A172 (cell line): ENCODE results near the gene TXNDC11. TPM values are rescaled to one million over a fixed set of nuclear protein-coding genes. Genes with fewer than 3 reads are reported as not detected.

Experiments
- DNase-seq: peaks from one replicate; pipeline ENCODE4 v3.0.0-alpha.2; 2015; ENCODE audit warnings: low spot score
- total RNA-seq: library from RNA; depleted of rRNA; stranded (reverse); fragments of >200 nt; shearing (Covaris generic); gene quantifications from 2 replicates; pipeline ENCODE4 v1.2.3, GENCODE V29; 2014

Gene TXNDC11
- total RNA-seq, 1 experiment from 2014 or later, result 33.8 TPM

- no peak for DNase-seq
Observed at GRCh38 chr16:11750056-11750455, 7.4 kb upstream of the TXNDC11 start.

GRCh38 chr16:11748404-11749254 lies 6.0 kb upstream of the TXNDC11 start:
- no peak for DNase-seq

GRCh38 chr16:11747949-11748403 lies 5.3 kb upstream of the TXNDC11 start:
- no peak for DNase-seq

- DNase-seq, result no peak
Observed at GRCh38 chr16:11744075-11744470, 1.4 kb upstream of the TXNDC11 start.

- DNase-seq, result peak; percentile 34
Observed at GRCh38 chr16:11743308-11744074, 834 bp upstream of the TXNDC11 start.

GRCh38 chr16:11742093-11742535 lies 543 bp downstream of the TXNDC11 start:
- DNase-seq, result no peak

GRCh38 chr16:11740567-11740966 lies 2.1 kb downstream of the TXNDC11 start:
- no peak for DNase-seq

GRCh38 chr16:11738742-11739544 lies 3.7 kb downstream of the TXNDC11 start:
- DNase-seq, result no peak

- no peak for DNase-seq
Observed at GRCh38 chr16:11737713-11738112, 4.9 kb downstream of the TXNDC11 start.

GRCh38 chr16:11736903-11737302 lies 5.8 kb downstream of the TXNDC11 start:
- DNase-seq, result no peak

GRCh38 chr16:11735787-11736186 lies 6.9 kb downstream of the TXNDC11 start:
- no peak for DNase-seq

- no peak for DNase-seq
Observed at GRCh38 chr16:11734653-11735043, 8.0 kb downstream of the TXNDC11 start.

GRCh38 chr16:11734025-11734652 lies 8.5 kb downstream of the TXNDC11 start:
- no peak for DNase-seq

GRCh38 chr16:11731222-11731621 lies 11.4 kb downstream of the TXNDC11 start:
- no peak for DNase-seq

- DNase-seq, result no peak
Observed at GRCh38 chr16:11729787-11730186, 12.9 kb downstream of the TXNDC11 start.

- DNase-seq, result no peak
Observed at GRCh38 chr16:11727796-11728543, 14.7 kb downstream of the TXNDC11 start.

GRCh38 chr16:11726008-11726407 lies 16.6 kb downstream of the TXNDC11 start:
- DNase-seq, result no peak

- no peak for DNase-seq
Observed at GRCh38 chr16:11725457-11725856, 17.2 kb downstream of the TXNDC11 start.

GRCh38 chr16:11722468-11722808 lies 20.2 kb downstream of the TXNDC11 start:
- no peak for DNase-seq

GRCh38 chr16:11721781-11722467 lies 20.7 kb downstream of the TXNDC11 start:
- DNase-seq, result no peak
